ENCODE measurements around the gene PRPF8.

GRCh38 chr17:1730326-1731193, 45.9 kb upstream of the PRPF8 start:
- TF ChIP-seq CTCF (conservative IDR thresholded peaks at IDR 0.05; ENCODE audit: low read length) (no peak), EZH2phosphoT487 (IDR thresholded peaks at IDR 0.05; ENCODE audit: borderline replicate concordance) (no peak)

All from Loucy (cell line).